Measurements from ENCODE around the gene GMDS.

The GMDS gene

GRCh38 chr6:1836690-1837089, 408.7 kb downstream of the GMDS start:
- H3K9me3 ChIP-seq (ENCODE audit: insufficient read depth, low read depth, low read length) = no peaks in the 10 kb centered on the region
- no peaks in the 10 kb centered on the region for H3K27me3 ChIP-seq (ENCODE audit: insufficient read depth, low read length, poor library complexity, severe bottlenecking)
- TF ChIP-seq, protein P1, sequence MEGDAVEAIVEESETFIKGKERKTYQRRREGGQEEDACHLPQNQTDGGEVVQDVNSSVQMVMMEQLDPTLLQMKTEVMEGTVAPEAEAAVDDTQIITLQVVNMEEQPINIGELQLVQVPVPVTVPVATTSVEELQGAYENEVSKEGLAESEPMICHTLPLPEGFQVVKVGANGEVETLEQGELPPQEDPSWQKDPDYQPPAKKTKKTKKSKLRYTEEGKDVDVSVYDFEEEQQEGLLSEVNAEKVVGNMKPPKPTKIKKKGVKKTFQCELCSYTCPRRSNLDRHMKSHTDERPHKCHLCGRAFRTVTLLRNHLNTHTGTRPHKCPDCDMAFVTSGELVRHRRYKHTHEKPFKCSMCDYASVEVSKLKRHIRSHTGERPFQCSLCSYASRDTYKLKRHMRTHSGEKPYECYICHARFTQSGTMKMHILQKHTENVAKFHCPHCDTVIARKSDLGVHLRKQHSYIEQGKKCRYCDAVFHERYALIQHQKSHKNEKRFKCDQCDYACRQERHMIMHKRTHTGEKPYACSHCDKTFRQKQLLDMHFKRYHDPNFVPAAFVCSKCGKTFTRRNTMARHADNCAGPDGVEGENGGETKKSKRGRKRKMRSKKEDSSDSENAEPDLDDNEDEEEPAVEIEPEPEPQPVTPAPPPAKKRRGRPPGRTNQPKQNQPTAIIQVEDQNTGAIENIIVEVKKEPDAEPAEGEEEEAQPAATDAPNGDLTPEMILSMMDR (conservative IDR thresholded peaks at IDR 0.05; ENCODE audit: low read length) = no peak
- no peak for TF ChIP-seq EZH2phosphoT487 (IDR thresholded peaks at IDR 0.05; ENCODE audit: borderline replicate concordance)
- H3K36me3 ChIP-seq (ENCODE audit: insufficient read depth, low read length) = no peaks in the 10 kb centered on the region
- no peaks in the 10 kb centered on the region for H3K79me2 ChIP-seq (ENCODE audit: insufficient read depth, low read length)
- no peak overlapping the region for H3K9ac ChIP-seq (ENCODE audit: low read depth, low read length, poor library complexity, severe bottlenecking)
- no peak overlapping the region for H3K4me3 ChIP-seq (ENCODE audit: low read length, poor library complexity, severe bottlenecking)
- no peaks in the 10 kb centered on the region for H3F3A ChIP-seq (ENCODE audit: low read depth)
- no peak overlapping the region for H2AFZ ChIP-seq (ENCODE audit: low read length)
- H4K20me1 ChIP-seq (ENCODE audit: insufficient read depth, low read length, poor library complexity, severe bottlenecking) = no peaks in the 10 kb centered on the region
- peaks cover 28% of the 10 kb centered on the region for H3K4me1 ChIP-seq (ENCODE audit: insufficient read depth, low read length, poor library complexity, severe bottlenecking)
- H3K9me2 ChIP-seq (replicated peaks; ENCODE audit: low read depth, low read length) = no peaks in the 10 kb centered on the region
- no peak overlapping the region for H3K4me2 ChIP-seq (ENCODE audit: low read depth, low read length, poor library complexity, severe bottlenecking)

DNA sequence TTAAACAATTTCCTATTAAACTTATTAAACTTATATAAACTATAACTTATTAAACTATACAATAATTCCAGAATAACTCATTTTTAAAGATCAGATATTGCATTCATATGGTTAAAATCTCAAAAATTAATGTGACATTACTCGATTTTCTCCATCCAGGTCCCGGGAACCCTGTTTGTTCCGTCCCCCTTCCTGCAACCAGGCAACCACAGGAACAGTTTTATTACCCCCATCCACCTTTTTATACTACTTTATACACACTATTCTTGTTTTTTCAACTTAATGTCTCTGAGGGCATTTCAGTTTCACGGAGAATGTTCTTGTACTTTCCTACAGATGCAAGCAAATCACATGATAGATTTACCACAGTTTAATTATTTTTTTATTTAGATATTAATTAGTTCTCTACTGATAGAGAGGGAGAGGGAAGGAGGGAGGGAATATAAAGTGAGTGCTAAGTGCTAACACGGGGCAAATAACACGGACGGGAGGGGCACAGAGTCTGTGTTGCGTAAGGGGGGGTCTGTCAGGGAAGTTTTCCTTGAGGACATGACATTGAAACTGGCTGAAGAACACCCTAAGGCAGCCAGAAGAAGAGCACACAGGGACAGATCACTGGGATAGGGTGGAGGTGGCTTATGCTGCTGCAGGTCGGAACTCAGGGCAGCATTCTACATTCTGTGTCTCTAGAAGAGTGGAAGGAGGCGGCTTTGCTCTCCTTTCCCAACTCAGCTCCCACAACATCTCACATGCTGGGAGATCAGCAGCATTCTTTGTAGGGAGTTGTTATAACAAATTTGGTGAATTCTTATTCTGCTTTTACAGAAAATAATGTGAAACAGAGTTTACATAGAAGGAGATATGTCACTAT, 410.5 kb downstream of the GMDS start:
- H3K4me1 ChIP-seq (ENCODE audit: insufficient read depth, low read length, poor library complexity, severe bottlenecking) = peaks cover 28% of the 10 kb centered on the region
- H2AFZ ChIP-seq (ENCODE audit: low read length) = no peak overlapping the region
- no peaks in the 10 kb centered on the region for H3F3A ChIP-seq (ENCODE audit: low read depth)
- no peaks in the 10 kb centered on the region for H3K9me2 ChIP-seq (replicated peaks; ENCODE audit: low read depth, low read length)
- H4K20me1 ChIP-seq (ENCODE audit: insufficient read depth, low read length, poor library complexity, severe bottlenecking) = no peaks in the 10 kb centered on the region
- H3K9me3 ChIP-seq (ENCODE audit: insufficient read depth, low read depth, low read length) = no peaks in the 10 kb centered on the region
- no peak overlapping the region for H3K4me2 ChIP-seq (ENCODE audit: low read depth, low read length, poor library complexity, severe bottlenecking)
- H3K36me3 ChIP-seq (ENCODE audit: insufficient read depth, low read length) = no peaks in the 10 kb centered on the region
- no peak for TF ChIP-seq EZH2phosphoT487 (IDR thresholded peaks at IDR 0.05; ENCODE audit: borderline replicate concordance)
- TF ChIP-seq, protein P1 (conservative IDR thresholded peaks at IDR 0.05; ENCODE audit: low read length) = no peak
- H3K27me3 ChIP-seq (ENCODE audit: insufficient read depth, low read length, poor library complexity, severe bottlenecking) = no peaks in the 10 kb centered on the region
- H3K4me3 ChIP-seq (ENCODE audit: low read length, poor library complexity, severe bottlenecking) = no peak overlapping the region
- H3K9ac ChIP-seq (ENCODE audit: low read depth, low read length, poor library complexity, severe bottlenecking) = no peak overlapping the region
- no peaks in the 10 kb centered on the region for H3K79me2 ChIP-seq (ENCODE audit: insufficient read depth, low read length)

- Histone ChIP-seq H3K79me2 (ENCODE audit: insufficient read depth, low read length) (no peaks in the 10 kb centered on the region), H3F3A (ENCODE audit: low read depth) (no peaks in the 10 kb centered on the region), H3K27me3 (ENCODE audit: insufficient read depth, low read length, poor library complexity, severe bottlenecking) (no peaks in the 10 kb centered on the region), H3K9me2 (replicated peaks; ENCODE audit: low read depth, low read length) (no peaks in the 10 kb centered on the region), H2AFZ (ENCODE audit: low read length) (no peak overlapping the region), H3K4me1 (ENCODE audit: insufficient read depth, low read length, poor library complexity, severe bottlenecking) (peaks cover 28% of the 10 kb centered on the region), H3K36me3 (ENCODE audit: insufficient read depth, low read length) (no peaks in the 10 kb centered on the region; the same call in 1 of the 2 replicates), H3K9ac (ENCODE audit: low read depth, low read length, poor library complexity, severe bottlenecking) (no peak overlapping the region), H3K9me3 (ENCODE audit: insufficient read depth, low read depth, low read length) (no peaks in the 10 kb centered on the region), H3K4me3 (ENCODE audit: low read length, poor library complexity, severe bottlenecking) (no peak overlapping the region), H3K4me2 (ENCODE audit: low read depth, low read length, poor library complexity, severe bottlenecking) (no peak overlapping the region), H4K20me1 (ENCODE audit: insufficient read depth, low read length, poor library complexity, severe bottlenecking) (no peaks in the 10 kb centered on the region)
- no peak for TF ChIP-seq EZH2phosphoT487 (IDR thresholded peaks at IDR 0.05; ENCODE audit: borderline replicate concordance)
- TF ChIP-seq, protein P1 (conservative IDR thresholded peaks at IDR 0.05; ENCODE audit: low read length) = no peak
Observed at GRCh38 chr6:1834207-1834606, 411.2 kb downstream of the GMDS start.

All from Loucy (cell line).